ENCODE data around the gene CAAP1. TPM values are rescaled to one million over a fixed set of nuclear protein-coding genes. Genes with fewer than 3 reads are reported as not detected.

The CAAP1 gene
- total RNA-seq, 1 experiment from 2014 or later, result 24.1 TPM

DNA sequence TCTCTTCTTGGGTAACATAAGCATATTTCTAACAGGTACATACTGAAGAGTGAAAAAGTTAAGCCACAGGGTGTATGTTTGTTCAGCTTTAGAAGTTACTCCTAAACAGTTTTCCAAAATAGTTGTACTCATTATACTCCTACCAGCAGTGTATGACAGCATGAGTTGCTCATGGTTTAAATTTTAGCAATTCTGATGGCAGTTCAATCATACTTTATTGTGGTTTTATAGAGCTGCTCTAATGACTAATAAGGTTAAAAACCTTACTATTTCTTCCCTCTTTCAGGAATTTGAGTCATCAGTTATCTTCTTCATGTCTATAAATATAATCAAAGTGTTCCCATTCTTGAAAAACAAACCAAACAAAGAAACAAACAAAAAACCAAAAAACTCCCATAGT, 81.5 kb downstream of the CAAP1 start:
- intact Hi-C loops (cut with micrococcal nuclease), result no loop called here
- no peak overlapping the region for H3K27ac ChIP-seq (ENCODE audit: low read length)
- H4K20me1 ChIP-seq (ENCODE audit: low read length), result no peaks in the 10 kb centered on the region
- no peaks in the 10 kb centered on the region for H3K79me2 ChIP-seq (ENCODE audit: low read length)
- ChIA-PET CTCF (no interaction called here), POLR2A (ENCODE audit: unreplicated experiment) (no interaction called here)
- H2AFZ ChIP-seq (ENCODE audit: low read length), result no peak overlapping the region
- no peak overlapping the region for H3K4me3 ChIP-seq (ENCODE audit: low read length)
- DNase-seq, result peak; percentile 30
- TF ChIP-seq EZH2phosphoT487 (IDR thresholded peaks at IDR 0.05; ENCODE audit: borderline replicate concordance, low read length), result no peak
- TF ChIP-seq EZH2 (IDR thresholded peaks at IDR 0.05; ENCODE audit: low read length, unreplicated experiment), result no peak
- TF ChIP-seq CTCF (conservative IDR thresholded peaks at IDR 0.05; ENCODE audit: low read depth, low read length), result no peak
- H3K4me2 ChIP-seq (ENCODE audit: low read length), result no peak overlapping the region
- ATAC-seq, result peak; percentile 36; the same call in 1 of the 2 replicates
- H3F3A ChIP-seq (ENCODE audit: low read length, unreplicated experiment), result no peaks in the 10 kb centered on the region
- H3K27me3 ChIP-seq (ENCODE audit: low read length), result no peaks in the 10 kb centered on the region
- no peaks in the 10 kb centered on the region for H3K9me2 ChIP-seq (replicated peaks; ENCODE audit: low read length)
- H3K9ac ChIP-seq (ENCODE audit: low read length), result no peak overlapping the region
- H3K36me3 ChIP-seq (ENCODE audit: low read depth, low read length), result no peaks in the 10 kb centered on the region
- BruUV-seq (replicated peaks), result no TSS peak
- no peaks in the 10 kb centered on the region for H3K9me3 ChIP-seq (ENCODE audit: low read length)
- 0 out of 2 replicates have a peak, but pooled peaks cover 6% of the 10 kb centered on the region for H3K4me1 ChIP-seq (ENCODE audit: insufficient read depth, low read length)

GRCh38 chr9:26809795-26810194, 82.8 kb downstream of the CAAP1 start:
- Histone ChIP-seq H3K4me3 (ENCODE audit: low read length) (no peak overlapping the region), H2AFZ (ENCODE audit: low read length) (no peak overlapping the region), H3K4me2 (ENCODE audit: low read length) (no peak overlapping the region), H3K4me1 (ENCODE audit: insufficient read depth, low read length) (0 out of 2 replicates have a peak, but pooled peaks cover 6% of the 10 kb centered on the region), H3K9ac (ENCODE audit: low read length) (no peak overlapping the region), H3K27me3 (ENCODE audit: low read length) (no peaks in the 10 kb centered on the region), H3K36me3 (ENCODE audit: low read depth, low read length) (no peaks in the 10 kb centered on the region), H3K79me2 (ENCODE audit: low read length) (no peaks in the 10 kb centered on the region), H3K27ac (ENCODE audit: low read length) (no peak overlapping the region), H3K9me2 (replicated peaks; ENCODE audit: low read length) (no peaks in the 10 kb centered on the region), H4K20me1 (ENCODE audit: low read length) (no peaks in the 10 kb centered on the region), H3F3A (ENCODE audit: low read length, unreplicated experiment) (no peaks in the 10 kb centered on the region), H3K9me3 (ENCODE audit: low read length) (no peaks in the 10 kb centered on the region)
- peak; percentile 76 for DNase-seq
- ChIA-PET POLR2A (ENCODE audit: unreplicated experiment) (no interaction called here), CTCF (no interaction called here)
- TF ChIP-seq CTCF (conservative IDR thresholded peaks at IDR 0.05; ENCODE audit: low read depth, low read length) (no peak), EZH2phosphoT487 (IDR thresholded peaks at IDR 0.05; ENCODE audit: borderline replicate concordance, low read length) (no peak)
- BruUV-seq (replicated peaks), result no TSS peak
- ATAC-seq, result peak; percentile 94
- intact Hi-C loops (cut with micrococcal nuclease), result no loop called here

GRCh38 chr9:26807161-26807560, 85.4 kb downstream of the CAAP1 start:
- TF ChIP-seq EZH2phosphoT487 (IDR thresholded peaks at IDR 0.05; ENCODE audit: borderline replicate concordance, low read length), result no peak
- TF ChIP-seq CTCF (conservative IDR thresholded peaks at IDR 0.05; ENCODE audit: low read depth, low read length), result no peak
- TF ChIP-seq EZH2 (IDR thresholded peaks at IDR 0.05; ENCODE audit: low read length, unreplicated experiment), result no peak
- BruUV-seq (replicated peaks), result no TSS peak
- intact Hi-C loops (cut with micrococcal nuclease), result no loop called here

More at GRCh38 chr9:26807161-26807560, 85.4 kb downstream of the CAAP1 start:
- no peak for DNase-seq
- no peak overlapping the region for H3K27ac ChIP-seq (ENCODE audit: low read length)
- ATAC-seq, result no peak
- no peak overlapping the region for H3K9ac ChIP-seq (ENCODE audit: low read length)
- no peaks in the 10 kb centered on the region for H3F3A ChIP-seq (ENCODE audit: low read length, unreplicated experiment)
- no peaks in the 10 kb centered on the region for H3K79me2 ChIP-seq (ENCODE audit: low read length)
- H3K4me2 ChIP-seq (ENCODE audit: low read length), result no peak overlapping the region
- no peak overlapping the region for H2AFZ ChIP-seq (ENCODE audit: low read length)
- H3K27me3 ChIP-seq (ENCODE audit: low read length), result no peaks in the 10 kb centered on the region
- no peaks in the 10 kb centered on the region for H3K9me3 ChIP-seq (ENCODE audit: low read length)
- H3K36me3 ChIP-seq (ENCODE audit: low read depth, low read length), result no peaks in the 10 kb centered on the region
- no peaks in the 10 kb centered on the region for H4K20me1 ChIP-seq (ENCODE audit: low read length)
- H3K4me1 ChIP-seq (ENCODE audit: insufficient read depth, low read length), result 0 out of 2 replicates have a peak, but pooled peaks cover 6% of the 10 kb centered on the region
- ChIA-PET POLR2A (ENCODE audit: unreplicated experiment) (no interaction called here), CTCF (no interaction called here)
- no peak overlapping the region for H3K4me3 ChIP-seq (ENCODE audit: low read length)
- H3K9me2 ChIP-seq (replicated peaks; ENCODE audit: low read length), result no peaks in the 10 kb centered on the region
